WTC11 (cell line): ENCODE measurements around the gene RAI1. TPM values are rescaled to one million over a fixed set of nuclear protein-coding genes. Genes with fewer than 3 reads are reported as not detected.

Experiments
- ATAC-seq: fragments of 200-7000 bp; cut with Tn5 transposase; 2 replicates; pipeline ENCODE4 v1.10.0; 2021; ENCODE audit warnings: mild to moderate bottlenecking, moderate library complexity
- CTCF ChIA-PET: fragments of 300-600 bp; sonication (Branson Sonifier 250); formaldehyde crosslinking; loops from one replicate; lab custom pipeline; 2021; ENCODE audit warnings: antibody characterized with exemption; lab: Charles Lee
- POLR2A ChIA-PET: fragments of 350-600 bp; sonication (Branson Sonifier 250); formaldehyde crosslinking; loops from one replicate; lab custom pipeline; 2021; ENCODE audit warnings: antibody characterized with exemption; lab: Charles Lee
- DNase-seq: peaks from one replicate; pipeline ENCODE4 v3.0.0; 2021; ENCODE audit warnings: low spot score
- H3K27ac Mint-ChIP-seq: 2 replicates; pipeline ENCODE4 v1.8.0; 2021; ENCODE audit warnings: mixed read lengths
- H3K27me3 Mint-ChIP-seq: 2 replicates; pipeline ENCODE4 v1.8.0; 2021; ENCODE audit warnings: low read depth, mild to moderate bottlenecking, moderate library complexity, mixed read lengths
- H3K36me3 Mint-ChIP-seq: 2 replicates; pipeline ENCODE4 v1.8.0; 2021; ENCODE audit warnings: mixed read lengths
- H3K4me1 Mint-ChIP-seq: 2 replicates; pipeline ENCODE4 v1.8.0; 2022; ENCODE audit warnings: mixed read lengths
- H3K4me3 Mint-ChIP-seq: 2 replicates; pipeline ENCODE4 v1.8.0; 2021; ENCODE audit warnings: mild to moderate bottlenecking, moderate library complexity, mixed read lengths
- H3K9me3 Mint-ChIP-seq: 2 replicates; pipeline ENCODE4 v1.8.0; 2021; ENCODE audit warnings: mixed read lengths
- ARID4B ChIP-seq: sonication (generic); formaldehyde crosslinking; IDR thresholded peaks from 2 replicates; pipeline ENCODE4 v1.8.0; 2023; ENCODE audit warnings: missing genetic modification reagents, mild to moderate bottlenecking, borderline replicate concordance
- ATF3 ChIP-seq: sonication (generic); formaldehyde crosslinking; conservative IDR thresholded peaks from 2 replicates; pipeline ENCODE4 v1.8.1; 2022; ENCODE audit warnings: mild to moderate bottlenecking, missing genetic modification reagents
- FOXP1 ChIP-seq: sonication (generic); formaldehyde crosslinking; IDR thresholded peaks from 2 replicates; pipeline ENCODE4 v1.8.0; 2022; ENCODE audit warnings: missing genetic modification reagents, mild to moderate bottlenecking, moderate library complexity, borderline replicate concordance
- GABPB1 ChIP-seq: sonication (generic); formaldehyde crosslinking; IDR thresholded peaks from 2 replicates; pipeline ENCODE4 v1.8.1; 2023; ENCODE audit warnings: mild to moderate bottlenecking, missing genetic modification reagents
- MYBL2 ChIP-seq: sonication (generic); formaldehyde crosslinking; IDR thresholded peaks from 2 replicates; pipeline ENCODE4 v1.8.1; 2023; ENCODE audit warnings: mild to moderate bottlenecking, moderate library complexity, missing genetic modification reagents
- NFATC4 ChIP-seq: fragments of 250-450 bp; sonication (Bioruptor Pico); IDR thresholded peaks from 2 replicates; pipeline ENCODE4 v1.9.0; 2021; ENCODE audit warnings: mild to moderate bottlenecking
- RELA ChIP-seq: sonication (generic); formaldehyde crosslinking; IDR thresholded peaks from 2 replicates; pipeline ENCODE4 v1.8.1; 2022; ENCODE audit warnings: missing genetic modification reagents, mild to moderate bottlenecking, borderline replicate concordance
- SMAD3 ChIP-seq: sonication (generic); formaldehyde crosslinking; IDR thresholded peaks from 2 replicates; pipeline ENCODE4 v1.8.0; 2022; ENCODE audit warnings: missing genetic modification reagents, mild to moderate bottlenecking, borderline replicate concordance
- SOX15 ChIP-seq: fragments of 250-450 bp; sonication (Bioruptor Pico); IDR thresholded peaks from 2 replicates; pipeline ENCODE4 v1.9.0; 2021; ENCODE audit warnings: mild to moderate bottlenecking
- SP1 ChIP-seq: sonication (generic); formaldehyde crosslinking; conservative IDR thresholded peaks from 2 replicates; pipeline ENCODE4 v1.8.1; 2022; ENCODE audit warnings: missing genetic modification reagents
- TEAD4 ChIP-seq: sonication (generic); formaldehyde crosslinking; IDR thresholded peaks from 2 replicates; pipeline ENCODE4 v1.8.0; 2022; ENCODE audit warnings: mild to moderate bottlenecking, missing genetic modification reagents
- ZBTB43 ChIP-seq: sonication (generic); formaldehyde crosslinking; IDR thresholded peaks from 2 replicates; pipeline ENCODE4 v1.8.1; 2023; ENCODE audit warnings: mild to moderate bottlenecking, missing genetic modification reagents
- ZNF317 ChIP-seq: sonication (generic); formaldehyde crosslinking; IDR thresholded peaks from 2 replicates; pipeline ENCODE4 v1.8.1; 2023; ENCODE audit warnings: low read depth, mild to moderate bottlenecking, moderate library complexity, missing genetic modification reagents, borderline replicate concordance
- ZNF425 ChIP-seq: fragments of 250-450 bp; sonication (Bioruptor Pico); conservative IDR thresholded peaks from 2 replicates; pipeline ENCODE4 v1.9.0; 2021; ENCODE audit warnings: mild to moderate bottlenecking
- total RNA-seq: library from RNA; stranded (reverse); gene quantifications from 3 replicates; pipeline ENCODE4 v1.2.3, GENCODE V29; 2021

The RAI1 gene
- total RNA-seq, 1 experiment from 2014 or later, result 12.7 TPM

- DNase-seq (no peak), ATAC-seq (no peak)
- POLR2A ChIA-PET, result no interaction called here
- TF ChIP-seq ZNF317 (CRISPR knock-in tag), result peak; percentile 93
- no peak for TF ChIP-seq ARID4B (CRISPR knock-in tag)
- no peak for TF ChIP-seq ATF3 (CRISPR knock-in tag)
- no peak for TF ChIP-seq MYBL2 (CRISPR knock-in tag)
- no peak for TF ChIP-seq SOX15
- TF ChIP-seq ZNF425, result no peak
- H3K4me3 Mint-ChIP-seq, result no peak overlapping the region
- H3K27me3 Mint-ChIP-seq, result peaks cover 15% of the 10 kb centered on the region
- peaks cover 19% of the 10 kb centered on the region for H3K9me3 Mint-ChIP-seq
- no peak overlapping the region for H3K27ac Mint-ChIP-seq
- CTCF ChIA-PET, result no interaction called here
- H3K4me1 Mint-ChIP-seq, result no peaks in the 10 kb centered on the region
- no peaks in the 10 kb centered on the region for H3K36me3 Mint-ChIP-seq
These were observed 30.3 kb upstream of the RAI1 start for GRCh38 chr17:17650959-17651358.

GRCh38 chr17:17653343-17653742, 27.9 kb upstream of the RAI1 start:
- H3K9me3 Mint-ChIP-seq, result peaks cover 30% of the 10 kb centered on the region
- CTCF ChIA-PET, result interaction anchor here (0.6 to 1.3 kb wide), 3 partner anchors 11 to 158 kb away, joined by 3 read pairs; no protein-coding TSS in a partner anchor
- peaks cover 7% of the 10 kb centered on the region for H3K36me3 Mint-ChIP-seq
- no peaks in the 10 kb centered on the region for H3K4me1 Mint-ChIP-seq
- no peak overlapping the region for H3K27ac Mint-ChIP-seq
- DNase-seq (no peak), ATAC-seq (no peak)
- TF ChIP-seq TEAD4 (CRISPR knock-in tag) (no peak), ARID4B (CRISPR knock-in tag) (no peak), RELA (CRISPR knock-in tag) (no peak), GABPB1 (CRISPR knock-in tag) (no peak), NFATC4 (CRISPR knock-in tag) (no peak), SMAD3 (CRISPR knock-in tag) (no peak), SP1 (no peak), ZBTB43 (no peak), FOXP1 (CRISPR knock-in tag) (no peak)
- peaks cover 23% of the 10 kb centered on the region for H3K27me3 Mint-ChIP-seq
- POLR2A ChIA-PET, result no interaction called here
- no peak overlapping the region for H3K4me3 Mint-ChIP-seq
